ENCODE results near the gene RHO. TPM values are rescaled to one million over a fixed set of nuclear protein-coding genes. Genes with fewer than 3 reads are reported as not detected.

The RHO gene
- polyA plus RNA-seq, 1 donor (not counting 4 experiments of a cell fraction or from before 2014, with no cell fraction given): not detected

DNA sequence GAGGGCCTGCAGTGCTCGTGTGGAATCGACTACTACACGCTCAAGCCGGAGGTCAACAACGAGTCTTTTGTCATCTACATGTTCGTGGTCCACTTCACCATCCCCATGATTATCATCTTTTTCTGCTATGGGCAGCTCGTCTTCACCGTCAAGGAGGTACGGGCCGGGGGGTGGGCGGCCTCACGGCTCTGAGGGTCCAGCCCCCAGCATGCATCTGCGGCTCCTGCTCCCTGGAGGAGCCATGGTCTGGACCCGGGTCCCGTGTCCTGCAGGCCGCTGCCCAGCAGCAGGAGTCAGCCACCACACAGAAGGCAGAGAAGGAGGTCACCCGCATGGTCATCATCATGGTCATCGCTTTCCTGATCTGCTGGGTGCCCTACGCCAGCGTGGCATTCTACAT, 3.8 kb downstream of the RHO start:
- dilution Hi-C loops (cut with MboI; ENCODE audit: extremely low pct_ligation_motif_present, low sequenced_read_pairs): no loop called here
- Histone ChIP-seq H4K20me1 (ENCODE audit: control insufficient read depth, extremely low read depth, insufficient read depth, low read length) (no peaks in the 10 kb centered on the region), H3K27ac (ENCODE audit: control insufficient read depth, insufficient read depth, low read length) (no peak overlapping the region)

DNA sequence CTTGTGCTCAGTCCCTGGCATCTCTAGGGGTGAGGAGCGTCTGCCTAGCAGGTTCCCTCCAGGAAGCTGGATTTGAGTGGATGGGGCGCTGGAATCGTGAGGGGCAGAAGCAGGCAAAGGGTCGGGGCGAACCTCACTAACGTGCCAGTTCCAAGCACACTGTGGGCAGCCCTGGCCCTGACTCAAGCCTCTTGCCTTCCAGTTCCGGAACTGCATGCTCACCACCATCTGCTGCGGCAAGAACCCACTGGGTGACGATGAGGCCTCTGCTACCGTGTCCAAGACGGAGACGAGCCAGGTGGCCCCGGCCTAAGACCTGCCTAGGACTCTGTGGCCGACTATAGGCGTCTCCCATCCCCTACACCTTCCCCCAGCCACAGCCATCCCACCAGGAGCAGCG, 5.0 kb downstream of the RHO start:
- FAIRE-seq (no peak), DNase-seq (ENCODE audit: low read depth, low spot score) (no peak)
- Histone ChIP-seq H3K4me3 (ENCODE audit: control insufficient read depth in 2 of 3, extremely low read depth in 1 of 3, insufficient read depth in 2 of 3, low read depth in 1 of 3, low read length in 3 of 3) (no peak overlapping the region), H4K20me1 (ENCODE audit: control insufficient read depth, extremely low read depth, insufficient read depth, low read length) (no peaks in the 10 kb centered on the region), H3K4me2 (ENCODE audit: control insufficient read depth, extremely low read depth, insufficient read depth, low read depth, low read length) (no peak overlapping the region), H3K36me3 (ENCODE audit: control insufficient read depth in 2 of 2, extremely low read depth in 1 of 2, insufficient read depth in 2 of 2, low read length in 2 of 2) (no peaks in the 10 kb centered on the region), H3K27ac (ENCODE audit: control insufficient read depth, insufficient read depth, low read length) (no peak overlapping the region), H3K9me1 (ENCODE audit: control insufficient read depth, extremely low read depth, insufficient read depth, low read length) (no peaks in the 10 kb centered on the region), H3K4me1 (ENCODE audit: control insufficient read depth, extremely low read depth, insufficient read depth, low read length) (no peaks in the 10 kb centered on the region), H3K9me3 (ENCODE audit: control insufficient read depth, low read depth, low read length) (no peaks in the 10 kb centered on the region), H3K27me3 (ENCODE audit: control insufficient read depth, extremely low read depth, insufficient read depth, low read length) (peaks cover 8% of the 10 kb centered on the region), H3K79me2 (ENCODE audit: control insufficient read depth, insufficient read depth, low read length) (no peaks in the 10 kb centered on the region), H3K9ac (ENCODE audit: control insufficient read depth, extremely low read depth, insufficient read depth, low read length) (no peak overlapping the region), H2AFZ (ENCODE audit: control insufficient read depth, low read length) (no peak overlapping the region)
- dilution Hi-C loops (cut with MboI; ENCODE audit: extremely low pct_ligation_motif_present, low sequenced_read_pairs): no loop called here
- TF ChIP-seq EZH2 (IDR thresholded peaks at IDR 0.05; ENCODE audit: low read length): no peak
- TF ChIP-seq, protein P1, sequence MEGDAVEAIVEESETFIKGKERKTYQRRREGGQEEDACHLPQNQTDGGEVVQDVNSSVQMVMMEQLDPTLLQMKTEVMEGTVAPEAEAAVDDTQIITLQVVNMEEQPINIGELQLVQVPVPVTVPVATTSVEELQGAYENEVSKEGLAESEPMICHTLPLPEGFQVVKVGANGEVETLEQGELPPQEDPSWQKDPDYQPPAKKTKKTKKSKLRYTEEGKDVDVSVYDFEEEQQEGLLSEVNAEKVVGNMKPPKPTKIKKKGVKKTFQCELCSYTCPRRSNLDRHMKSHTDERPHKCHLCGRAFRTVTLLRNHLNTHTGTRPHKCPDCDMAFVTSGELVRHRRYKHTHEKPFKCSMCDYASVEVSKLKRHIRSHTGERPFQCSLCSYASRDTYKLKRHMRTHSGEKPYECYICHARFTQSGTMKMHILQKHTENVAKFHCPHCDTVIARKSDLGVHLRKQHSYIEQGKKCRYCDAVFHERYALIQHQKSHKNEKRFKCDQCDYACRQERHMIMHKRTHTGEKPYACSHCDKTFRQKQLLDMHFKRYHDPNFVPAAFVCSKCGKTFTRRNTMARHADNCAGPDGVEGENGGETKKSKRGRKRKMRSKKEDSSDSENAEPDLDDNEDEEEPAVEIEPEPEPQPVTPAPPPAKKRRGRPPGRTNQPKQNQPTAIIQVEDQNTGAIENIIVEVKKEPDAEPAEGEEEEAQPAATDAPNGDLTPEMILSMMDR (optimal IDR thresholded peaks at IDR 0.05 in 1 of 3, IDR thresholded peaks at IDR 0.05 in 1 of 3, conservative IDR thresholded peaks at IDR 0.05 in 1 of 3; ENCODE audit: extremely low read depth in 1 of 3, insufficient read depth in 2 of 3, low read length in 3 of 3): no peak

More for the DNA sequence above, 3.8 kb downstream of the RHO start:
- Histone ChIP-seq H3K4me1 (ENCODE audit: control insufficient read depth, extremely low read depth, insufficient read depth, low read length) (no peaks in the 10 kb centered on the region), H3K36me3 (ENCODE audit: control insufficient read depth in 2 of 2, extremely low read depth in 1 of 2, insufficient read depth in 2 of 2, low read length in 2 of 2) (no peaks in the 10 kb centered on the region), H3K4me2 (ENCODE audit: control insufficient read depth, extremely low read depth, insufficient read depth, low read depth, low read length) (no peak overlapping the region), H2AFZ (ENCODE audit: control insufficient read depth, low read length) (no peak overlapping the region), H3K27me3 (ENCODE audit: control insufficient read depth, extremely low read depth, insufficient read depth, low read length) (peaks cover 8% of the 10 kb centered on the region), H3K9ac (ENCODE audit: control insufficient read depth, extremely low read depth, insufficient read depth, low read length) (no peak overlapping the region), H3K9me3 (ENCODE audit: control insufficient read depth, low read depth, low read length) (no peaks in the 10 kb centered on the region), H3K4me3 (ENCODE audit: control insufficient read depth in 2 of 3, extremely low read depth in 1 of 3, insufficient read depth in 2 of 3, low read depth in 1 of 3, low read length in 3 of 3) (no peak overlapping the region), H3K79me2 (ENCODE audit: control insufficient read depth, insufficient read depth, low read length) (no peaks in the 10 kb centered on the region), H3K9me1 (ENCODE audit: control insufficient read depth, extremely low read depth, insufficient read depth, low read length) (no peaks in the 10 kb centered on the region)
- no peak for FAIRE-seq
- DNase-seq (ENCODE audit: low read depth, low spot score): no peak
- TF ChIP-seq EZH2 (IDR thresholded peaks at IDR 0.05; ENCODE audit: low read length): no peak
- TF ChIP-seq, protein P1 (optimal IDR thresholded peaks at IDR 0.05 in 1 of 3, IDR thresholded peaks at IDR 0.05 in 1 of 3, conservative IDR thresholded peaks at IDR 0.05 in 1 of 3; ENCODE audit: extremely low read depth in 1 of 3, insufficient read depth in 2 of 3, low read length in 3 of 3): no peak
